Tibial nerve (tissue), 3 donors: ENCODE results near the gene PSME4.

ENCODE experiments used
- CTCF ChIP-seq, 5 experiments: fragments of 200-600 bp in 3 of 5; fragments of 450-650 bp in 2 of 5; sonication (generic) in 3 of 5; IDR thresholded peaks; one replicate each; pipeline ENCODE4 v1.5.1; 2016 to 2019; ENCODE audit warnings: antibody characterized with exemption in 5 of 5, mild to moderate bottlenecking in 3 of 5, moderate library complexity in 2 of 5
- POLR2A ChIP-seq, 2 donors: fragments of 450-650 bp; IDR thresholded peaks; one replicate each; pipeline ENCODE4 v1.6.1; 2017; ENCODE audit warnings: antibody characterized with exemption in 2 of 2, mild to moderate bottlenecking in 2 of 2, moderate library complexity in 2 of 2

GRCh38 chr2:53994818-53995808 is 24.3 kb upstream of the PSME4 start:
- TF ChIP-seq POLR2A (IDR thresholded peaks at IDR 0.05) = no peak
- TF ChIP-seq CTCF (IDR thresholded peaks at IDR 0.05) = no peak
